CD4-positive, alpha-beta T cell treated with Interleukin-4 for 1 hour (primary cell): ENCODE data around the gene GPC6.
"Not testable (repeated sequence)": the region's sequence is repeated elsewhere in the genome, so short reads cannot be mapped to it uniquely, and the experiment has no call there.

Experiments
- DNase-seq, 2 donors: peaks; one replicate each; pipeline ENCODE4 v3.0.0-alpha.2; 2020 to 2022

The GPC6 gene

GRCh38 chr13:93226623-93227279 is at the start of gene GPC6:
Gene GPC6, plus strand, starts transcription at chr13:93226807.
- DNase-seq, result no peak

GRCh38 chr13:93180356-93180969 is 46.1 kb upstream of the GPC6 start:
- no peak for DNase-seq

- no peak for DNase-seq
Observed at GRCh38 chr13:93182406-93182805, 44.2 kb upstream of the GPC6 start.

- no peak for DNase-seq
Observed at GRCh38 chr13:93183302-93183701, 43.3 kb upstream of the GPC6 start.

GRCh38 chr13:93190006-93190405 is 36.6 kb upstream of the GPC6 start:
- no peak for DNase-seq

- no peak for DNase-seq
Observed at GRCh38 chr13:93193682-93194081, 32.9 kb upstream of the GPC6 start.

GRCh38 chr13:93199856-93200255 is 26.8 kb upstream of the GPC6 start:
- no peak for DNase-seq

GRCh38 chr13:93200626-93201025 is 26.0 kb upstream of the GPC6 start:
- DNase-seq, result no peak

GRCh38 chr13:93201992-93202558 is 24.5 kb upstream of the GPC6 start:
- DNase-seq, result no peak

- DNase-seq, result not testable (repeated sequence)
Observed at GRCh38 chr13:93206778-93207392, 19.7 kb upstream of the GPC6 start.

GRCh38 chr13:93216122-93216521 is 10.5 kb upstream of the GPC6 start:
- no peak for DNase-seq

GRCh38 chr13:93217721-93218261 is 8.8 kb upstream of the GPC6 start:
- no peak for DNase-seq

GRCh38 chr13:93218583-93218982 is 8.0 kb upstream of the GPC6 start:
- no peak for DNase-seq

- DNase-seq, result no peak
Observed at GRCh38 chr13:93220073-93220472, 6.5 kb upstream of the GPC6 start.

- no peak for DNase-seq
Observed at GRCh38 chr13:93222976-93223375, 3.6 kb upstream of the GPC6 start.

GRCh38 chr13:93224535-93224934 is 2.1 kb upstream of the GPC6 start:
- DNase-seq, result no peak

GRCh38 chr13:93225610-93226009 is 997 bp upstream of the GPC6 start:
- no peak for DNase-seq

GRCh38 chr13:93226065-93226622 is 463 bp upstream of the GPC6 start:
- no peak for DNase-seq

- DNase-seq, result no peak
Observed at GRCh38 chr13:93227280-93227877, 772 bp downstream of the GPC6 start.

- DNase-seq, result no peak
Observed at GRCh38 chr13:93227878-93228642, 1.5 kb downstream of the GPC6 start.

GRCh38 chr13:93228643-93228937 is 2.0 kb downstream of the GPC6 start:
- DNase-seq, result no peak

GRCh38 chr13:93230261-93230855 is 3.8 kb downstream of the GPC6 start:
- DNase-seq, result no peak
